Measurements from ENCODE around the gene BMAL1. TPM values are rescaled to one million over a fixed set of nuclear protein-coding genes. Genes with fewer than 3 reads are reported as not detected.

The BMAL1 gene
- total and polyA plus RNA-seq, 2 of the 8 experiments (the other 6 are each of a cell fraction or from before 2014, with no cell fraction given) = 6.8 to 6.9 TPM

GRCh38 chr11:13429836-13430235 lies 152.2 kb downstream of the BMAL1 start:
- DNase-seq (ENCODE audit: low read depth in 1 of 2, low spot score in 2 of 2) = no peak
- CTCF ChIA-PET (ENCODE audit: partially characterized antibody) = no interaction called here
- Histone ChIP-seq H3K79me1 (ENCODE audit: low read depth, low read length) (no peaks in the 10 kb centered on the region), H3K4me1 (replicated peaks in 1 of 4; ENCODE audit: control insufficient read depth in 3 of 4, insufficient read depth in 4 of 4, low read length in 3 of 4) (no peaks in the 10 kb centered on the region; a peak in 2 of 7 replicates), H3K4me3 (ENCODE audit: extremely low read depth in 1 of 4, insufficient read depth in 2 of 4, low read depth in 3 of 4, low read length in 4 of 4) (no peak overlapping the region), H3K18ac (ENCODE audit: extremely low read depth, low read length) (no peak overlapping the region), H3K79me2 (ENCODE audit: control insufficient read depth in 1 of 2, insufficient read depth in 2 of 2, low read length in 2 of 2) (peaks cover 0 to 3% of the 10 kb centered on the region in 2 experiments; a peak in 1 of 4 replicates), H4K5ac (ENCODE audit: insufficient read length, low read depth, low read length) (no peak overlapping the region), H3K36me3 (ENCODE audit: control insufficient read depth in 2 of 4, insufficient read depth in 4 of 4, low read length in 3 of 4) (no peaks in the 10 kb centered on the region; a peak in 1 of 8 replicates), H2BK12ac (ENCODE audit: low read depth, low read length) (no peak overlapping the region), H3K27me3 (replicated peaks in 1 of 4; ENCODE audit: control insufficient read depth in 3 of 4, extremely low read depth in 1 of 4, insufficient read depth in 3 of 4, low read length in 3 of 4) (no peaks in the 10 kb centered on the region), H2AK5ac (ENCODE audit: low read depth, low read length) (no peak overlapping the region), H3K27ac (ENCODE audit: low read depth, low read length) (no peak overlapping the region), H3K4ac (replicated peaks; ENCODE audit: insufficient read length, low read depth, low read length) (no peak overlapping the region), H4K8ac (ENCODE audit: extremely low read depth, insufficient read depth, low read length) (no peak overlapping the region), H2BK15ac (ENCODE audit: low read length) (no peak overlapping the region), H3K9me3 (ENCODE audit: insufficient read depth in 2 of 2, low read depth in 1 of 2, low read length in 1 of 2) (peaks cover 2 to 25% of the 10 kb centered on the region in 2 experiments; a peak in 3 of 4 replicates), H3K23ac (ENCODE audit: insufficient read length) (no peak overlapping the region), H3K9ac (replicated peaks in 1 of 4; ENCODE audit: extremely low read depth in 1 of 4, low read depth in 3 of 4, low read length in 3 of 4) (no peak overlapping the region), H3K23me2 (ENCODE audit: low read depth, low read length) (no peaks in the 10 kb centered on the region), H2BK5ac (ENCODE audit: low read depth, low read length) (no peak overlapping the region), H4K20me1 (replicated peaks in 1 of 2; ENCODE audit: control insufficient read depth in 1 of 2, insufficient read depth in 2 of 2, low read length in 2 of 2) (no peaks in the 10 kb centered on the region), H2BK120ac (replicated peaks; ENCODE audit: low read depth, low read length) (no peak overlapping the region), H3K4me2 (ENCODE audit: insufficient read depth in 1 of 2, low read depth in 2 of 2, low read length in 2 of 2) (no peak overlapping the region), H4K91ac (replicated peaks; ENCODE audit: insufficient read length, low read length) (no peak overlapping the region), H2BK20ac (ENCODE audit: low read length) (no peak overlapping the region), H2AFZ (ENCODE audit: low read length) (no peak overlapping the region), H3K56ac (replicated peaks; ENCODE audit: insufficient read length, low read depth, low read length) (no peak overlapping the region), H3K14ac (ENCODE audit: insufficient read length) (no peak overlapping the region)
- POLR2A ChIA-PET (ENCODE audit: partially characterized antibody) = no interaction called here
- no peak for FAIRE-seq
- 90% methylated on average over 3 of the region's 3 CpGs; no CpG with 5 or more reads in 1 of the 2 experiments for WGBS, 2 experiments (ENCODE audit: extremely low coverage in 1 of 2, insufficient coverage in 1 of 2, insufficient read length in 1 of 2, insufficient replicate concordance in 2 of 2, low coverage in 1 of 2, low lambda C conversion rate in 2 of 2, missing lambda C conversion rate in 1 of 2)
- TF ChIP-seq ASH2L (IDR thresholded peaks at IDR 0.05; ENCODE audit: low read length) (no peak), CBX5 (IDR thresholded peaks at IDR 0.05; ENCODE audit: low read depth, low read length) (no peak), SRF (IDR thresholded peaks at IDR 0.05; ENCODE audit: low read depth, low read length) (no peak), TCF12 (IDR thresholded peaks at IDR 0.05; ENCODE audit: low read depth, low read length) (no peak), JUND (IDR thresholded peaks at IDR 0.05; ENCODE audit: low read length) (no peak), YY1 (IDR thresholded peaks at IDR 0.05; ENCODE audit: low read depth, low read length) (no peak), RNF2 (IDR thresholded peaks at IDR 0.05; ENCODE audit: borderline replicate concordance, low read depth, low read length, missing control alignments, poor library complexity, severe bottlenecking) (no peak), CTBP2 (IDR thresholded peaks at IDR 0.05; ENCODE audit: borderline replicate concordance, insufficient read depth, insufficient read length, low read length) (no peak), KDM4A (IDR thresholded peaks at IDR 0.05; ENCODE audit: low read depth, low read length, severe bottlenecking) (no peak), SAP30 (IDR thresholded peaks at IDR 0.05; ENCODE audit: insufficient read depth, insufficient replicate concordance, low read length) (no peak), USF2 (IDR thresholded peaks at IDR 0.05; ENCODE audit: low read length) (no peak), PHF8 (conservative IDR thresholded peaks at IDR 0.05; ENCODE audit: low read depth, low read length) (no peak)
- TF ChIP-seq, protein P1, sequence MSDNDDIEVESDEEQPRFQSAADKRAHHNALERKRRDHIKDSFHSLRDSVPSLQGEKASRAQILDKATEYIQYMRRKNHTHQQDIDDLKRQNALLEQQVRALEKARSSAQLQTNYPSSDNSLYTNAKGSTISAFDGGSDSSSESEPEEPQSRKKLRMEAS (IDR thresholded peaks at IDR 0.05) = no peak

Data from H1 (cell line).